CD14-positive monocyte (primary cell): ENCODE measurements around the gene CEP120. TPM values are rescaled to one million over a fixed set of nuclear protein-coding genes. Genes with fewer than 3 reads are reported as not detected.

Source experiments
- DNase-seq, 3 donors: peaks; one replicate each; pipeline ENCODE4 v3.0.0-alpha.2; 2011 to 2022
- H2AFZ ChIP-seq: 2 replicates; pipeline ENCODE4 v1.6.0; 2012; ENCODE audit warnings: mild to moderate bottlenecking, low read depth, low read length, inconsistent platforms; ENCODE audit not compliant: insufficient read depth, poor library complexity, severe bottlenecking
- H3K27ac ChIP-seq, 2 donors: 1 replicate in 1 of 2; 2 replicates in 1 of 2; pipeline ENCODE4 v1.5.1; 2012 to 2013; ENCODE audit warnings: low read length in 2 of 2, control low read depth in 1 of 2, inconsistent platforms in 1 of 2, low read depth in 1 of 2, mild to moderate bottlenecking in 1 of 2
- H3K27me3 ChIP-seq, 2 donors: one replicate each; pipeline versions ENCODE4 v1.6.0 to v1.6.1; 2011 to 2013; ENCODE audit warnings: low read length in 2 of 2; ENCODE audit not compliant: control insufficient read depth in 2 of 2, insufficient read depth in 2 of 2
- H3K36me3 ChIP-seq, 2 donors: replicated peaks in 1 of 2; 1 replicate in 1 of 2; 2 replicates in 1 of 2; pipeline versions ENCODE4 v1.5.1 to v1.6.1; 2012 to 2013; ENCODE audit warnings: low read length in 2 of 2, control low read depth in 1 of 2, inconsistent platforms in 1 of 2, mild to moderate bottlenecking in 1 of 2; ENCODE audit not compliant: insufficient read depth in 2 of 2, control insufficient read depth in 1 of 2
- H3K4me1 ChIP-seq, 2 donors: 1 replicate in 1 of 2; 2 replicates in 1 of 2; pipeline versions ENCODE4 v1.5.1 to v1.6.1; 2012 to 2013; ENCODE audit warnings: low read length in 2 of 2, control low read depth in 1 of 2, inconsistent platforms in 1 of 2, mild to moderate bottlenecking in 1 of 2, moderate library complexity in 1 of 2; ENCODE audit not compliant: insufficient read depth in 2 of 2, control insufficient read depth in 1 of 2
- H3K4me2 ChIP-seq: replicated peaks from 2 replicates; pipeline ENCODE3; 2012; ENCODE audit warnings: low read length, moderate library complexity, mild to moderate bottlenecking; ENCODE audit not compliant: poor library complexity, severe bottlenecking; ENCODE audit errors: extremely low read depth
- H3K4me3 ChIP-seq, 3 experiments: fragments of 200-600 bp in 1 of 3; sonication (generic) in 1 of 3; replicated peaks in 1 of 3; 1 replicate in 2 of 3; 2 replicates in 1 of 3; pipeline ENCODE4 v1.5.1; 2011 to 2013; ENCODE audit warnings: low read length in 3 of 3, mild to moderate bottlenecking in 3 of 3, control low read depth in 2 of 3, low read depth in 2 of 3, inconsistent platforms in 1 of 3, moderate library complexity in 1 of 3
- H3K79me2 ChIP-seq: 2 replicates; pipeline ENCODE4 v1.6.0; 2012; ENCODE audit warnings: mild to moderate bottlenecking, control low read depth, inconsistent platforms, low read length, moderate library complexity; ENCODE audit not compliant: insufficient read depth
- H3K9ac ChIP-seq: 2 replicates; pipeline ENCODE4 v1.6.0; 2017; ENCODE audit warnings: low read length, mild to moderate bottlenecking; ENCODE audit not compliant: insufficient read depth, poor library complexity, severe bottlenecking
- H3K9me3 ChIP-seq, 2 donors: replicated peaks in 1 of 2; 1 replicate in 1 of 2; 2 replicates in 1 of 2; pipeline versions ENCODE4 v1.5.1 to v1.6.1; 2012 to 2013; ENCODE audit warnings: low read length in 2 of 2, control low read depth in 1 of 2; ENCODE audit not compliant: control insufficient read depth in 1 of 2, insufficient read depth in 1 of 2
- H4K20me1 ChIP-seq: 2 replicates; pipeline ENCODE4 v1.6.0; 2012; ENCODE audit warnings: mild to moderate bottlenecking, low read length, control low read depth, moderate library complexity; ENCODE audit not compliant: insufficient read depth
- H3K27ac Mint-ChIP-seq, 7 donors: one replicate each; pipeline ENCODE4 v1.8.0; 2020; ENCODE audit warnings: mild to moderate bottlenecking in 7 of 7, mixed read lengths in 7 of 7, moderate library complexity in 6 of 7, inconsistent platforms in 2 of 7
- H3K27me3 Mint-ChIP-seq, 3 donors: one replicate each; pipeline ENCODE4 v1.8.0; 2021 to 2022; ENCODE audit warnings: low read depth in 3 of 3, mild to moderate bottlenecking in 3 of 3, mixed read lengths in 3 of 3, moderate library complexity in 3 of 3, inconsistent platforms in 1 of 3
- H3K36me3 Mint-ChIP-seq, 2 donors: one replicate each; pipeline ENCODE4 v1.8.0; 2020; ENCODE audit warnings: mixed read lengths in 2 of 2, inconsistent platforms in 1 of 2, mild to moderate bottlenecking in 1 of 2
- H3K4me1 Mint-ChIP-seq: one replicate; pipeline ENCODE4 v1.8.0; 2020; ENCODE audit warnings: mild to moderate bottlenecking, mixed read lengths
- H3K4me3 Mint-ChIP-seq, 2 donors: one replicate each; pipeline ENCODE4 v1.8.0; 2020; ENCODE audit warnings: mild to moderate bottlenecking in 2 of 2, mixed read lengths in 2 of 2, moderate library complexity in 1 of 2
- H3K9me3 Mint-ChIP-seq, 7 donors: one replicate each; pipeline ENCODE4 v1.8.0; 2020 to 2022; ENCODE audit warnings: mixed read lengths in 7 of 7, mild to moderate bottlenecking in 6 of 7, moderate library complexity in 6 of 7, inconsistent platforms in 2 of 7
- CTCF ChIP-seq: fragments of 200-600 bp; IDR thresholded peaks from one replicate; pipeline ENCODE4 v1.8.0; 2022; ENCODE audit warnings: antibody characterized with exemption, mild to moderate bottlenecking
- WGBS: methylation state at CpG from one replicate; pipeline ENCODE4 v1.1.5; 2013; ENCODE audit warnings: missing lambda C conversion rate; ENCODE audit not compliant: insufficient coverage; 5-methylcytosine and 5-hydroxymethylcytosine counted together
- intact Hi-C, 2 donors: fragments of 100-400 bp; cut with micrococcal nuclease; formaldehyde crosslinking; loops; one replicate each; pipeline versions ENCODE4 v1.15.0 to v1.15.1; 2023
- polyA plus RNA-seq, 3 donors: library from polyadenylated mRNA; depleted of rRNA in 1 of 3; unstranded in 2 of 3; stranded (reverse) in 1 of 3; fragments of 300-500 nt in 2 of 3; fragments of >200 nt in 1 of 3; fragmentation: Illumina TruSeq in 2 of 3; gene quantifications; 1 replicate in 2 of 3; 2 replicates in 1 of 3; pipeline ENCODE4 v1.2.3, GENCODE V29; 2012 to 2021

CEP120 gene
- polyA plus RNA-seq, 3 donors: 6.4 to 7.2 (median 6.6) TPM

- H3K36me3 ChIP-seq: peaks cover 37 to 79% of the 10 kb centered on the region in 2 donors
- H3K9me3 Mint-ChIP-seq: no peaks in the 10 kb centered on the region
- no CpG with 5 or more reads among the region's 2 CpGs for whole genome bisulfite sequencing
- intact Hi-C loops: no loop called here
- H3K4me3 ChIP-seq: no peak overlapping the region
- H3K4me2 ChIP-seq: no peak overlapping the region
- H3K27me3 ChIP-seq: no peaks in the 10 kb centered on the region
- H3K9me3 ChIP-seq: no peaks in the 10 kb centered on the region
- no peak overlapping the region for H2AFZ ChIP-seq
- no peaks in the 10 kb centered on the region for H3K4me1 ChIP-seq
- no peak for TF ChIP-seq CTCF
- no peaks in the 10 kb centered on the region for H3K79me2 ChIP-seq
- no peak for DNase-seq
- no peaks in the 10 kb centered on the region for H3K27me3 Mint-ChIP-seq
- no peak overlapping the region for H3K27ac ChIP-seq
- no peak overlapping the region for H3K9ac ChIP-seq
- H4K20me1 ChIP-seq: no peaks in the 10 kb centered on the region
- no peak overlapping the region for H3K4me3 Mint-ChIP-seq
- no peak overlapping the region for H3K27ac Mint-ChIP-seq
- no peaks in the 10 kb centered on the region for H3K4me1 Mint-ChIP-seq
- peaks cover 50% of the 10 kb centered on the region in 2 donors for H3K36me3 Mint-ChIP-seq
These were observed 58.6 kb downstream of the CEP120 start for GRCh38 chr5:123364441-123365155.

GRCh38 chr5:123360910-123361309 lies 62.3 kb downstream of the CEP120 start:
- H3K4me3 Mint-ChIP-seq: no peak overlapping the region
- no peak for TF ChIP-seq CTCF
- H3K9me3 Mint-ChIP-seq: peaks cover 0 to 6% (median 4%) of the 10 kb centered on the region in 7 donors
- H4K20me1 ChIP-seq: no peaks in the 10 kb centered on the region
- H3K27me3 Mint-ChIP-seq: no peaks in the 10 kb centered on the region
- no peak overlapping the region for H3K4me2 ChIP-seq
- no peak overlapping the region for H3K9ac ChIP-seq
- H3K9me3 ChIP-seq: no peaks in the 10 kb centered on the region
- peak overlapping the region in 1 of 7 donors; percentile 18 for H3K27ac Mint-ChIP-seq
- H3K79me2 ChIP-seq: no peaks in the 10 kb centered on the region
- H3K4me1 ChIP-seq: no peaks in the 10 kb centered on the region
- intact Hi-C loops: no loop called here
- H3K4me1 Mint-ChIP-seq: no peaks in the 10 kb centered on the region
- DNase-seq: no peak
- no peaks in the 10 kb centered on the region for H3K27me3 ChIP-seq
- peaks cover 58% of the 10 kb centered on the region in 2 donors for H3K36me3 Mint-ChIP-seq
- H3K27ac ChIP-seq: no peak overlapping the region
- no peak overlapping the region for H3K4me3 ChIP-seq
- H3K36me3 ChIP-seq: peaks cover 39 to 69% of the 10 kb centered on the region in 2 donors
- H2AFZ ChIP-seq: no peak overlapping the region
